ENCODE data around the gene PHF24.
A peak's percentile ranks its signal among the peaks of the same experiment; 100 is the strongest.

- TF ChIP-seq, protein P1, sequence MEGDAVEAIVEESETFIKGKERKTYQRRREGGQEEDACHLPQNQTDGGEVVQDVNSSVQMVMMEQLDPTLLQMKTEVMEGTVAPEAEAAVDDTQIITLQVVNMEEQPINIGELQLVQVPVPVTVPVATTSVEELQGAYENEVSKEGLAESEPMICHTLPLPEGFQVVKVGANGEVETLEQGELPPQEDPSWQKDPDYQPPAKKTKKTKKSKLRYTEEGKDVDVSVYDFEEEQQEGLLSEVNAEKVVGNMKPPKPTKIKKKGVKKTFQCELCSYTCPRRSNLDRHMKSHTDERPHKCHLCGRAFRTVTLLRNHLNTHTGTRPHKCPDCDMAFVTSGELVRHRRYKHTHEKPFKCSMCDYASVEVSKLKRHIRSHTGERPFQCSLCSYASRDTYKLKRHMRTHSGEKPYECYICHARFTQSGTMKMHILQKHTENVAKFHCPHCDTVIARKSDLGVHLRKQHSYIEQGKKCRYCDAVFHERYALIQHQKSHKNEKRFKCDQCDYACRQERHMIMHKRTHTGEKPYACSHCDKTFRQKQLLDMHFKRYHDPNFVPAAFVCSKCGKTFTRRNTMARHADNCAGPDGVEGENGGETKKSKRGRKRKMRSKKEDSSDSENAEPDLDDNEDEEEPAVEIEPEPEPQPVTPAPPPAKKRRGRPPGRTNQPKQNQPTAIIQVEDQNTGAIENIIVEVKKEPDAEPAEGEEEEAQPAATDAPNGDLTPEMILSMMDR (IDR thresholded peaks at IDR 0.05) = no peak
- TF ChIP-seq EP300 (IDR thresholded peaks at IDR 0.05; ENCODE audit: low read depth) = no peak
- TF ChIP-seq POLR2A (IDR thresholded peaks at IDR 0.05) = peak; percentile 3
- TF ChIP-seq POLR2AphosphoS5 (IDR thresholded peaks at IDR 0.05) = peak; percentile 7 to 37 (median 31)
These were observed 35.6 kb downstream of the PHF24 start for GRCh38 chr9:34993502-34994259.
